Right lobe of liver (tissue), 4 donors: ENCODE data around the gene B3GAT3.

Experiments
- CTCF ChIP-seq, 4 donors: fragments of 200-600 bp in 3 of 4; fragments of 450-650 bp in 1 of 4; IDR thresholded peaks; one replicate each; pipeline versions ENCODE4 v1.5.1 to v1.8.0; 2016 to 2022; ENCODE audit warnings: antibody characterized with exemption in 4 of 4, mild to moderate bottlenecking in 2 of 4
- POLR2A ChIP-seq: fragments of 450-650 bp; IDR thresholded peaks from one replicate; pipeline ENCODE4 v1.6.1; 2017; ENCODE audit warnings: antibody characterized with exemption, mild to moderate bottlenecking
- donor health status: DM: no; HTN: no; CAD: no.
- donor health status: DM: no; HTN: no; CAD: no.
- donor health status: DM: no; HTN: yes; CAD: no.

GRCh38 chr11:62599901-62600300, 21.9 kb downstream of the B3GAT3 start:
- TF ChIP-seq CTCF (IDR thresholded peaks at IDR 0.05), result no peak
- TF ChIP-seq POLR2A, result no peak
